GM20431 (cell line): ENCODE measurements around the gene TRPV5.

ENCODE experiments used
- in situ Hi-C: fragments of 300-500 bp; cut with MseI, MboI; formaldehyde crosslinking; loops from one replicate; pipeline ENCODE4 v1.15.0; 2020; ENCODE audit warnings: low sequenced_read_pairs; ENCODE audit not compliant: unreplicated experiment

Gene TRPV5

GRCh38 chr7:142891490-142892082 lies 42.0 kb downstream of the TRPV5 start:
- in situ Hi-C loops, result loop anchor here (25.0 kb wide), 1 partner anchor 321 kb away; the partner anchor contains the start of gene TAS2R40

GRCh38 chr7:142890874-142891485 lies 42.6 kb downstream of the TRPV5 start:
- in situ Hi-C loops, result loop anchor here (25.0 kb wide), 1 partner anchor 321 kb away; the partner anchor contains the start of gene TAS2R40

- in situ Hi-C loops, result loop anchor here (25.0 kb wide), 1 partner anchor 322 kb away; the partner anchor contains the start of gene TAS2R40
Observed at GRCh38 chr7:142889816-142890215, 43.7 kb downstream of the TRPV5 start.

- in situ Hi-C loops, result loop anchor here (25.0 kb wide), 1 partner anchor 325 kb away; the partner anchor contains the start of gene TAS2R40
Observed at GRCh38 chr7:142887282-142888015, 46.1 kb downstream of the TRPV5 start.

- in situ Hi-C loops, result loop anchor here (25.0 kb wide), 1 partner anchor 325 kb away; the partner anchor contains the start of gene TAS2R40
Observed at GRCh38 chr7:142886866-142887265, 46.7 kb downstream of the TRPV5 start.

GRCh38 chr7:142885311-142886230 lies 48.0 kb downstream of the TRPV5 start, which contains the start of gene TRPV6:
Gene TRPV6 (minus strand): TSS chr7:142885745.
- in situ Hi-C loops, result loop anchor here (25.0 kb wide), 1 partner anchor 327 kb away; the partner anchor contains the start of gene TAS2R40

GRCh38 chr7:142884286-142884640 lies 49.3 kb downstream of the TRPV5 start:
- in situ Hi-C loops, result loop anchor here (25.0 kb wide), 1 partner anchor 328 kb away; the partner anchor contains the start of gene TAS2R40

- in situ Hi-C loops, result loop anchor here (25.0 kb wide), 1 partner anchor 329 kb away; the partner anchor contains the start of gene TAS2R40
Observed at GRCh38 chr7:142883571-142884285, 49.8 kb downstream of the TRPV5 start.

- in situ Hi-C loops, result loop anchor here (25.0 kb wide), 1 partner anchor 329 kb away; the partner anchor contains the start of gene TAS2R40
Observed at GRCh38 chr7:142883145-142883544, 50.4 kb downstream of the TRPV5 start.

GRCh38 chr7:142882338-142882678 lies 51.2 kb downstream of the TRPV5 start:
- in situ Hi-C loops, result loop anchor here (25.0 kb wide), 1 partner anchor 330 kb away; the partner anchor contains the start of gene TAS2R40

- in situ Hi-C loops, result loop anchor here (25.0 kb wide), 1 partner anchor 331 kb away; the partner anchor contains the start of gene TAS2R40
Observed at GRCh38 chr7:142881586-142882337, 51.8 kb downstream of the TRPV5 start.

- in situ Hi-C loops, result loop anchor here (25.0 kb wide), 1 partner anchor 331 kb away; the partner anchor contains the start of gene TAS2R40
Observed at GRCh38 chr7:142880876-142881505, 52.6 kb downstream of the TRPV5 start.

- in situ Hi-C loops, result loop anchor here (25.0 kb wide), 1 partner anchor 333 kb away; the partner anchor contains the start of gene TAS2R40
Observed at GRCh38 chr7:142879060-142879459, 54.5 kb downstream of the TRPV5 start.

GRCh38 chr7:142878315-142878714 lies 55.2 kb downstream of the TRPV5 start:
- in situ Hi-C loops, result loop anchor here (25.0 kb wide), 1 partner anchor 334 kb away; the partner anchor contains the start of gene TAS2R40

- in situ Hi-C loops, result loop anchor here (25.0 kb wide), 1 partner anchor 335 kb away; the partner anchor contains the start of gene TAS2R40
Observed at GRCh38 chr7:142876991-142877910, 56.3 kb downstream of the TRPV5 start.
